ENCODE results near the gene RBX1. TPM values are rescaled to one million over a fixed set of nuclear protein-coding genes. Genes with fewer than 3 reads are reported as not detected.

Gene RBX1
- total RNA-seq, 1 experiment from 2014 or later: 55.0 TPM

DNA sequence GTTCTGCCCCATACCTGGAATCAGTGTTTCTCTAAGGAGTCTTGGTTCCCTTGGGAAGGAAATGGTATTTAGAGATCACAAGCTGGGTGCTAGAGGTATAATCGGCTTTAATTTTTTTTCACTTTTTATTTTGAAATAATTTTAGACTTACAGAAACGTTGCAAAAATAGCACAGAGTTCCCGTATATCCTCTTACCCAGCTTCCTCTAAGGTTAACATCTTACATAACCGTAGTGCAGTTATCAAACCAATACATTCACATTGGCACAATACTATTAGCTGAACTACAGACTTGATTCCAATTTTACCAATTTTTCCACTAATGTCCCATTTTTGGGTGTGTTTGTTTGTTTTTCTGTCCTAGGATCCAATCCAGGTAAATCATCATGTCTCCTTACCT is 63.8 kb downstream of the RBX1 start:
- intact Hi-C loops (cut with micrococcal nuclease): no loop called here
- Histone ChIP-seq H3K4me1 (ENCODE audit: insufficient read depth, low read length) (no peaks in the 10 kb centered on the region), H4K20me1 (ENCODE audit: low read length) (no peaks in the 10 kb centered on the region), H3K9me2 (replicated peaks; ENCODE audit: low read length) (no peaks in the 10 kb centered on the region), H3K9ac (ENCODE audit: low read length) (no peak overlapping the region), H3K4me3 (ENCODE audit: low read length) (no peak overlapping the region), H3K9me3 (ENCODE audit: low read length) (no peaks in the 10 kb centered on the region), H3K4me2 (ENCODE audit: low read length) (no peak overlapping the region), H3K27ac (ENCODE audit: low read length) (no peak overlapping the region), H3K36me3 (ENCODE audit: low read depth, low read length) (no peaks in the 10 kb centered on the region), H3F3A (ENCODE audit: low read length, unreplicated experiment) (no peaks in the 10 kb centered on the region), H3K79me2 (ENCODE audit: low read length) (no peaks in the 10 kb centered on the region), H2AFZ (ENCODE audit: low read length) (no peak overlapping the region), H3K27me3 (ENCODE audit: low read length) (no peaks in the 10 kb centered on the region)
- no TSS peak for BruUV-seq (replicated peaks)
- CTCF ChIA-PET: no interaction called here
- TF ChIP-seq EZH2phosphoT487 (IDR thresholded peaks at IDR 0.05; ENCODE audit: borderline replicate concordance, low read length): no peak
- no peak for TF ChIP-seq EZH2 (IDR thresholded peaks at IDR 0.05; ENCODE audit: low read length, unreplicated experiment)
- TF ChIP-seq, protein P1, sequence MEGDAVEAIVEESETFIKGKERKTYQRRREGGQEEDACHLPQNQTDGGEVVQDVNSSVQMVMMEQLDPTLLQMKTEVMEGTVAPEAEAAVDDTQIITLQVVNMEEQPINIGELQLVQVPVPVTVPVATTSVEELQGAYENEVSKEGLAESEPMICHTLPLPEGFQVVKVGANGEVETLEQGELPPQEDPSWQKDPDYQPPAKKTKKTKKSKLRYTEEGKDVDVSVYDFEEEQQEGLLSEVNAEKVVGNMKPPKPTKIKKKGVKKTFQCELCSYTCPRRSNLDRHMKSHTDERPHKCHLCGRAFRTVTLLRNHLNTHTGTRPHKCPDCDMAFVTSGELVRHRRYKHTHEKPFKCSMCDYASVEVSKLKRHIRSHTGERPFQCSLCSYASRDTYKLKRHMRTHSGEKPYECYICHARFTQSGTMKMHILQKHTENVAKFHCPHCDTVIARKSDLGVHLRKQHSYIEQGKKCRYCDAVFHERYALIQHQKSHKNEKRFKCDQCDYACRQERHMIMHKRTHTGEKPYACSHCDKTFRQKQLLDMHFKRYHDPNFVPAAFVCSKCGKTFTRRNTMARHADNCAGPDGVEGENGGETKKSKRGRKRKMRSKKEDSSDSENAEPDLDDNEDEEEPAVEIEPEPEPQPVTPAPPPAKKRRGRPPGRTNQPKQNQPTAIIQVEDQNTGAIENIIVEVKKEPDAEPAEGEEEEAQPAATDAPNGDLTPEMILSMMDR (conservative IDR thresholded peaks at IDR 0.05; ENCODE audit: low read depth, low read length): no peak
- POLR2A ChIA-PET (ENCODE audit: unreplicated experiment): no interaction called here
- no peak for ATAC-seq
- no peak for DNase-seq

DNA sequence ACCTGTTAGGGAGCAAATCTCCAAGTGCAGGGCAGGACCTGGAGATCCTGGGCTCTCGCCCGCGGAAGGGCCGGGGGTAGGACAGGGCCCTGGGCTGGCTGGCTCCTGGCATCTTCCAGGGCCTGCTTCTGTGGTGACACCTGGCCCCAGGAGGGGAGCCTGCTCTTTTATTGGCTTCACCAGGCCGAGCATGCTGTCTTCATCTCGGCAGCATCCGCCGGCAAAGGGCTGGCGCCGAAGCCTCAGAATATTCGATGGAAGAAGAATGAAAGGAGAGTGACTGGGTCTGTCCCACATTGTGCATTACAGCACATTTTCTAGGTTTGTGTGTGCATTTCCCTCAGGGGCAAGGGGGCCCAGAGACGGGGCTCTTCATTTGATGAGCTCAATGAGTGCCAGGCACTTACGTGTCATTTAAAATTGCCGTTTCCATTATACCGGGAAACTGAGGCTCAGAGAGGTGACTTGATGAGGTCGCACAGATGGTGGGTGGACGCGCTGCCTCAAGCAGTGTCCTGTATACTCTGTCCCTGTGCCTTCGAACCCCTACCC is 70.0 kb downstream of the RBX1 start:
- H3K79me2 ChIP-seq (ENCODE audit: low read length): no peaks in the 10 kb centered on the region
- intact Hi-C loops (cut with micrococcal nuclease): loop anchor here (5.0 kb wide), 1 partner anchor 69 kb away; the partner anchor contains the start of gene RBX1
- H3K36me3 ChIP-seq (ENCODE audit: low read depth, low read length): no peaks in the 10 kb centered on the region
- TSS peak; percentile 86 for BruUV-seq (replicated peaks)
- no peaks in the 10 kb centered on the region for H3K9me3 ChIP-seq (ENCODE audit: low read length)
- no peaks in the 10 kb centered on the region for H4K20me1 ChIP-seq (ENCODE audit: low read length)
- H3K27me3 ChIP-seq (ENCODE audit: low read length): no peaks in the 10 kb centered on the region
- TF ChIP-seq EZH2phosphoT487 (IDR thresholded peaks at IDR 0.05; ENCODE audit: borderline replicate concordance, low read length) (no peak), EZH2 (IDR thresholded peaks at IDR 0.05; ENCODE audit: low read length, unreplicated experiment) (no peak)
- TF ChIP-seq, protein P1 (conservative IDR thresholded peaks at IDR 0.05; ENCODE audit: low read depth, low read length): no peak
- ChIA-PET POLR2A (ENCODE audit: unreplicated experiment) (interaction anchor here (0.6 to 2.3 kb wide), 4 partner anchors 20 to 165 kb away, joined by 4 to 34 read pairs (median 8); partner anchors contain the start of genes RBX1 and ST13), CTCF (interaction anchor here (1.7 kb wide), 1 partner anchor 99 kb away, joined by 5 read pairs; no protein-coding TSS in a partner anchor)
- no peaks in the 10 kb centered on the region for H3K9me2 ChIP-seq (replicated peaks; ENCODE audit: low read length)
- H3K9ac ChIP-seq (ENCODE audit: low read length): peak overlapping the region; percentile 94
- H3K4me2 ChIP-seq (ENCODE audit: low read length): peak overlapping the region; percentile 97
- no peaks in the 10 kb centered on the region for H3F3A ChIP-seq (ENCODE audit: low read length, unreplicated experiment)
- DNase-seq (no peak), ATAC-seq (no peak)
- peaks cover 12% of the 10 kb centered on the region for H3K4me1 ChIP-seq (ENCODE audit: insufficient read depth, low read length)
- peak overlapping the region; percentile 76 for H3K4me3 ChIP-seq (ENCODE audit: low read length)
- peak overlapping the region; percentile 84 for H3K27ac ChIP-seq (ENCODE audit: low read length)
- peak overlapping the region; percentile 80 for H2AFZ ChIP-seq (ENCODE audit: low read length)

Measured in PC-3 (cell line).